Neural cell (in vitro differentiated cells): ENCODE data around the gene SIGLEC10.

Source experiments
- TAF1 ChIP-seq: IDR thresholded peaks from 2 replicates; pipeline ENCODE4 v1.6.1; 2012; ENCODE audit warnings: low read depth
- TF ChIP-seq, protein P1 (sequence below): fragments of 450-650 bp; IDR thresholded peaks from 2 replicates; pipeline ENCODE4 v1.5.1; 2014; ENCODE audit warnings: antibody characterized with exemption, mild to moderate bottlenecking, moderate library complexity; ENCODE audit not compliant: poor library complexity, severe bottlenecking

DNA sequence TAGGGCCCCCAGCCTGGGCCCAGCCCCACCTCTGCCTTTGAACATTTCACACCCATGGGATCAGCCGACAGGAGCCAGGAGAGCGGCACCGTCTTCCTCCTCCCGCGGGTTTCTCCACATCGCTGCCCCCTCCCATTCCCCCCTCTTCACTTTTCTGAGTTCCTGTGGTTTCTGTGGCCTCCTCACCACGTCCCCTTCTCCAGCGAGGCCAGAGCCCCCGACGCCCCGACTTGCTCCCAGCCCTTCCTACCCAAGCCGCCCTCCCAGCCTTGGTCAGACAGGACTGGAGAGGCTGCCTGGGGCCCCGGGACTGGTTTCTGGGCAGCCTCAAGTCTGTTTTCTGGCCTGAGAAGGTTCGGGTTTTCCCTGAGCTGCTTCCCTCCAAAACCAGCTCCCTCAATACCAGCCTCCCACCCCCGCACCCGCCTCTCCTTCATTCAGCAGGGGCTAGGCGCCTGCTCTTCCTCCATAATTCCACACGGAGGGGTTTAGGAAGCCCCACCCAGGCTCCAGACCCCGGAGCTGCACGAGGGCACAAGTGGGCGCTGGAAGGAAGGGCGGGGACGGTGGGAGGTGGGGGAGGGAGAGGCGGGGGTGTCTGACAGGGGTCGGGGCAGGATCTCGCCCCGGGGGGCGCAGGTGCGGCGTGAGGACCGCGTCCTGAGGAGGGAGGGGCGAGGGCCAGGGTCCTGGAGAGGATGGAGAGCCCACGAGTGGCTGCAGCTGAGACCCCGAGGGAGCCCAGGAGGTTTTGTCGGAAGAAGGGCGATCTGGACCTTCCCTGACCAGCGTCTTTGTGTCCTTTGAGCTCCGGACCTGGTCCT, 4.0 kb upstream of the SIGLEC10 start:
- TF ChIP-seq, protein P1, sequence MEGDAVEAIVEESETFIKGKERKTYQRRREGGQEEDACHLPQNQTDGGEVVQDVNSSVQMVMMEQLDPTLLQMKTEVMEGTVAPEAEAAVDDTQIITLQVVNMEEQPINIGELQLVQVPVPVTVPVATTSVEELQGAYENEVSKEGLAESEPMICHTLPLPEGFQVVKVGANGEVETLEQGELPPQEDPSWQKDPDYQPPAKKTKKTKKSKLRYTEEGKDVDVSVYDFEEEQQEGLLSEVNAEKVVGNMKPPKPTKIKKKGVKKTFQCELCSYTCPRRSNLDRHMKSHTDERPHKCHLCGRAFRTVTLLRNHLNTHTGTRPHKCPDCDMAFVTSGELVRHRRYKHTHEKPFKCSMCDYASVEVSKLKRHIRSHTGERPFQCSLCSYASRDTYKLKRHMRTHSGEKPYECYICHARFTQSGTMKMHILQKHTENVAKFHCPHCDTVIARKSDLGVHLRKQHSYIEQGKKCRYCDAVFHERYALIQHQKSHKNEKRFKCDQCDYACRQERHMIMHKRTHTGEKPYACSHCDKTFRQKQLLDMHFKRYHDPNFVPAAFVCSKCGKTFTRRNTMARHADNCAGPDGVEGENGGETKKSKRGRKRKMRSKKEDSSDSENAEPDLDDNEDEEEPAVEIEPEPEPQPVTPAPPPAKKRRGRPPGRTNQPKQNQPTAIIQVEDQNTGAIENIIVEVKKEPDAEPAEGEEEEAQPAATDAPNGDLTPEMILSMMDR: no peak
- no peak for TF ChIP-seq TAF1
